GM10248 (cell line): ENCODE measurements around the gene POU3F2.
A peak's percentile ranks its signal among the peaks of the same experiment; 100 is the strongest.

Source experiments
- CTCF ChIA-PET: fragments of 300-600 bp; sonication (Branson Sonifier 250); formaldehyde crosslinking; extraction: SDS; loops from one replicate; lab custom pipeline; 2021; ENCODE audit warnings: antibody characterized with exemption; lab: Yijun Ruan, JAX
- POLR2A ChIA-PET: fragments of 350-650 bp; sonication (Branson Sonifier 250); formaldehyde crosslinking; extraction: SDS; loops from one replicate; lab custom pipeline; 2020; ENCODE audit warnings: antibody characterized with exemption; lab: Yijun Ruan, JAX
- DNase-seq: peaks from one replicate; pipeline ENCODE4 v3.0.0; 2012; ENCODE audit errors: extremely low spot score
- TF ChIP-seq, protein P1 (sequence below): IDR thresholded peaks from 2 replicates; pipeline ENCODE4 v1.5.1; 2012; ENCODE audit warnings: mild to moderate bottlenecking, low read depth; ENCODE audit errors: extremely low read depth, missing control alignments, control extremely low read depth

POU3F2 gene

DNA sequence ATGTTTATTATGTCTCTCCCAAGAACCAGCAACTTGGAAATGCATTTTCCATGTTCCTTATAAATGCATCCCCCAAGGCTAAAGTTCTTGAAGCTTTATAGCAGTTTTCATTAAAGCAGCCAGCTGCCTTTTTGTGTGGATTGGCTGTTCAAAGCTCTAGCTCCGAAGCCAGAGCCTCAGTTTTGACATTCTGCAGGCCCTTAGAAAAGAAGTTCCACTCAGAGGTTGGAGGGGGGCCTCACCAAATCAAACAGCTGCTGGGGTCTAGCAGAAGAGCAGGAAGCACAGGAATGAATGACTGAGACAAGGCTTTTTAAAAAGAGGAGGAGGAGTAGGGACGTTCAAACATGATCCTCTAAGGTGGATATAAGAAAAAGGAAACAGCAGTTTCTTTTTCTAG, 4.2 kb upstream of the POU3F2 start:
- CTCF ChIA-PET, result interaction anchor here (1.2 to 4.9 kb wide), 4 partner anchors 10 to 53 kb away, joined by 3 to 31 read pairs (median 3); no protein-coding TSS in a partner anchor
- no peak for DNase-seq
- TF ChIP-seq, protein P1, sequence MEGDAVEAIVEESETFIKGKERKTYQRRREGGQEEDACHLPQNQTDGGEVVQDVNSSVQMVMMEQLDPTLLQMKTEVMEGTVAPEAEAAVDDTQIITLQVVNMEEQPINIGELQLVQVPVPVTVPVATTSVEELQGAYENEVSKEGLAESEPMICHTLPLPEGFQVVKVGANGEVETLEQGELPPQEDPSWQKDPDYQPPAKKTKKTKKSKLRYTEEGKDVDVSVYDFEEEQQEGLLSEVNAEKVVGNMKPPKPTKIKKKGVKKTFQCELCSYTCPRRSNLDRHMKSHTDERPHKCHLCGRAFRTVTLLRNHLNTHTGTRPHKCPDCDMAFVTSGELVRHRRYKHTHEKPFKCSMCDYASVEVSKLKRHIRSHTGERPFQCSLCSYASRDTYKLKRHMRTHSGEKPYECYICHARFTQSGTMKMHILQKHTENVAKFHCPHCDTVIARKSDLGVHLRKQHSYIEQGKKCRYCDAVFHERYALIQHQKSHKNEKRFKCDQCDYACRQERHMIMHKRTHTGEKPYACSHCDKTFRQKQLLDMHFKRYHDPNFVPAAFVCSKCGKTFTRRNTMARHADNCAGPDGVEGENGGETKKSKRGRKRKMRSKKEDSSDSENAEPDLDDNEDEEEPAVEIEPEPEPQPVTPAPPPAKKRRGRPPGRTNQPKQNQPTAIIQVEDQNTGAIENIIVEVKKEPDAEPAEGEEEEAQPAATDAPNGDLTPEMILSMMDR, result no peak
- POLR2A ChIA-PET, result no interaction called here

DNA sequence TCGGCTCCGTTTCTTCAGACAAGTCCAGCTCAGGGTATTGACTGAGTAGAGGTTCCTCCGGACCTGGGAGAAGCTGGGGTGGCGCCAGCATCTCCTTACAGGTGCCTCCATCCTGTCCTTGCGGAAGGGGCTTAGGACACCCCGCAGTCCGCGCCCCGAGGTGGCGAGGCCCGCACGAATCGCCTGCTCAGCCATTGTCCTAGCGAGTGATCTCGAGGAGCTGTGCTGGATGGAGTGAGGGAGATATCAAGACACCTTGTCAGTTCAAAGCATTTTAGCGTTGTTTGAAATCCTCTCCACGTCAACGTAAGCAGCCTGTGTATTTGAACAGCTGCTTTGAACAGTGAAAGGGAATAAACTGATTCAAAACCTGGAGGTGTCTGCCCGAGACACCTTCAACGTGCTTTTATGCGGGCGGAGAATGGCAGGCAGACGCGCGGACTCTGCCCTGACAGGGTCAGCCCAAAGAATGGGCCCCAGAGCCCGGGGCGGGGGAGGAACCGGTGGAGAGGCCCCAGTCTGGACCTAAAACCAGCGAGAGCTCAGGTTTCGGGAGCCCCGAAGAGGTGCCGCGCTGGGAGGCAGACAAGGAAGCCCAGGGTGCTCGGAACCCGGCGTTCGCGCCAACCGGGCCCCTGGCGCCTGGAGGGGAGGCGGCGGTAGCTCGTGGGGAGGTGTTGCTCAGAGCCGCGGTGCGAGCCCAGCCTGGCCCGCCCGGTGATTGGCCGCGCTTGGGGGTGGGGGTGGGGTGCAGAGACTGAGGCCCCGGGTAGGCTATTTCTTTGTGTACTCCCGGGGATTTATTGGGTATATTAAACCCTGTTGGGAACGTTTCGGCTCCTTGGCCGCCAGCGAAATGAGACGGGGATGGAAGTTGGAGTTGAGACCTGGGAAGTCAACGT, 3.1 kb upstream of the POU3F2 start:
- CTCF ChIA-PET, result interaction anchor here (1.3 to 4.9 kb wide), 2 partner anchors 9 to 14 kb away, joined by 3 to 31 read pairs; no protein-coding TSS in a partner anchor
- TF ChIP-seq, protein P1, result no peak
- peak; percentile 20 for DNase-seq
- POLR2A ChIA-PET, result no interaction called here

DNA sequence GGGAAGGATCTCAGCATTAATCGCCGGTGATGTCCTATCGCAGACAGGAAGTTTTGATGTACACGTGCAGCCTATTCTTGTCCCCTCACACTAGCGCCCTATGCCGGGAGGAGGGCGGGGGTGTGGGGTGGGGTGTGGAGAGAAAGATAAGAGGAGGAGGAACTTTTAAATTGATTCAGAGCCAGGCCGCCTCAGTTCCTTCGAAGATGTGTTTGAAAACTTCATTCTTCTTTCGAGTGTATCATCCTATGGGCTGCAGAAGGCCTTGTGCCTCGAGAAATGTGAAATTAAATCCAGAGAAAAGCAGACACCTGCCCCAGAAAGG, 2.5 kb upstream of the POU3F2 start:
- CTCF ChIA-PET, result interaction anchor here (4.9 kb wide), 1 partner anchor 13 kb away, joined by 31 read pairs; no protein-coding TSS in a partner anchor
- TF ChIP-seq, protein P1, result no peak
- POLR2A ChIA-PET, result no interaction called here
- DNase-seq, result no peak

DNA sequence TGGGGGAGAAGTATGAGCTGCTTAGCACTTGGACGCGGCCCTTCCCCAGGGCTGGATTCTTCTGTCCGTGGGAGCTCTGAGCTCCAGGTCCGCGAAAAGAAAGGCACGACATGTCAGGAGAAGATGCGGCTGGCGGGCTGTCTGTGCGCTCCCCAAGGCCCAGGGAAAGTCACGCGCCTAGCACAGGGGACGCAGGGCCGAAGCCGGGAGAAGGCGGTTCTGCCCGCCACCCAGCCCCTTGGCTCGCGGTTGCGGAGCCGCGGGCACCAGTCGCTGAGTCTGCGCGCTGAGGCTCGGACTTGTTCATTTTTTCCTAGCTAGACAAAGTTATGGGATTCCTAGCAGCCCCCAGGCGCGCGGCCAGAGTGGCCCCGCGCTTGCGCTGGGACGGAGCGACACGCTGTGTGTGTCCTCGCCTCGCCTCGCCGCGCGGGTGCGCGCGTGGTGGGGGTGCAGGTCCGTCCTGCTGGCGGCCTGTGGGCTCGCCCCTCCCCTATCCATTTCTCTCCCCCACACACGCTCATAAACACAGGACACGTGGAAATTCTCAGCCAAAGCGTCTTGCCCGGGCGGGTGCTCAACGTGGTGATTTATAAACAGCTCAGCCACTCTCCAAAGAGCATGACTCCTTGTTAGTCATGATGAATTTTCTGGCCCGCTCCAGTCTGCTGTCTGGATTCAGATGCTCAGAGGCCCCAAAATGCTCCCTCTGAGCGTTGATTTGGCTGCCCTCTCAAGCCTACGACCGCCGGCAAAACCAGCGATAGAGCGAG, 1.9 kb upstream of the POU3F2 start:
- TF ChIP-seq, protein P1, result no peak
- ChIA-PET POLR2A (no interaction called here), CTCF (interaction anchor here (4.9 kb wide), 1 partner anchor 13 kb away, joined by 31 read pairs; no protein-coding TSS in a partner anchor)
- peak; percentile 18 for DNase-seq

DNA sequence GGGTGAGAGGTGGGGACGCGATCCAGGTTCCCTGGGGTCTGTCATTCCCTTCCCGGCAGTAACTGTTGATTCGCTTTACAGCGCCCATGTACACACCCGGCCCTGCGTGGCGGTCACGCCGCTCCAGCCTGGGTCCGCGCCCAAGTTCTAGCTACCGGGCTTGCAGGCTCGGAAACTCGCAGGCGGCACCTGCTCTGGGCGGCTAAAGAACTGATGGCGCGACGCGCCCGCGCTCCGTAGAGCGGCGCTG, 1.4 kb upstream of the POU3F2 start:
- no peak for DNase-seq
- CTCF ChIA-PET, result interaction anchor here (1.1 kb wide), 1 partner anchor 1336 kb away, joined by 3 read pairs; no protein-coding TSS in a partner anchor
- TF ChIP-seq, protein P1, result no peak
- POLR2A ChIA-PET, result no interaction called here

DNA sequence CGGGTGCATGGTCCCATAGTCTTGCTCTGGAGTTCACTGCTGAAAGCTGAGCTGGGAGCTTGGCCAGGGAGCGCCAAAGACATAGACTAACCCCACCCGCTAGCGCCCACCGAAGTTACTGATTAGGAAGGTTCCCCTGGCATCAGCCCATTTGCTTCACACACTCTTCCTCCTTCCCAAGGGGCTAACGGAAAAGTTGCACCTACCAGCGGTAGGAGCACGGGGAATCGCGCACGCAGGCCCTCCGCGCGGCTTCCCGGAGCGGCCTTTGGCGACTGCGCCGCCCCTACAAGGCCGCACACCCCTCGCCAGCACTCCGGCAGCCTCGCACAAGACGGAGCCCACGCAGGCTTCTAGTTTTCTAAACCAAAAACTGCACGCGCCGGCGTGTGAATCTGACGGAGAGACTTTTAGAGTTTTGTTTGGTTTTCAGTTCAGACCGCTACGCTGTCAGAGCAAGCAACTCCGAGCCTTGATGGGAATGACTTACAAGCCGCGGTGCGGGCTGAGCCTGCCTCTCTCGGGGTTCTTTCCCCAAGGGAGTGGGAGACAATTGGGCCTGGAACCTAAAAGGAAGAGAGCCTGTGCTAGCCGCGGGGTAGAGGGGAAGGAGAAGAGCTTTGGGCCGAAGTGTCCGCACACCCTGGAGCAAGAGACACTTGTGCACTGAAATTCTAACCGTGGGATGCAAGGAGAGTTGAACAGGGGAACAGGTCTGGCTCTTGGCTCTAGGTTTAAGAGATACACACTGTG, 891 bp upstream of the POU3F2 start:
- ChIA-PET POLR2A (no interaction called here), CTCF (interaction anchor here (1.1 kb wide), 2 partner anchors 14 to 1336 kb away, joined by 3 read pairs; no protein-coding TSS in a partner anchor)
- TF ChIP-seq, protein P1, result no peak
- DNase-seq, result peak; percentile 43
